IPS-11a (cell line): ENCODE measurements around the gene TREM1.

Source experiments
- H3K4me3 ChIP-seq: one replicate; pipeline ENCODE4 v1.5.1; 2013; ENCODE audit warnings: low read depth, low read length, control low read depth

The TREM1 gene

GRCh38 chr6:41226752-41227151, 59.7 kb downstream of the TREM1 start:
- H3K4me3 ChIP-seq: no peak overlapping the region

GRCh38 chr6:41224800-41225199, 61.7 kb downstream of the TREM1 start:
- no peak overlapping the region for H3K4me3 ChIP-seq
